Measurements from ENCODE around the gene GTF2A1L.
A peak's percentile ranks its signal among the peaks of the same experiment; 100 is the strongest.

DNA sequence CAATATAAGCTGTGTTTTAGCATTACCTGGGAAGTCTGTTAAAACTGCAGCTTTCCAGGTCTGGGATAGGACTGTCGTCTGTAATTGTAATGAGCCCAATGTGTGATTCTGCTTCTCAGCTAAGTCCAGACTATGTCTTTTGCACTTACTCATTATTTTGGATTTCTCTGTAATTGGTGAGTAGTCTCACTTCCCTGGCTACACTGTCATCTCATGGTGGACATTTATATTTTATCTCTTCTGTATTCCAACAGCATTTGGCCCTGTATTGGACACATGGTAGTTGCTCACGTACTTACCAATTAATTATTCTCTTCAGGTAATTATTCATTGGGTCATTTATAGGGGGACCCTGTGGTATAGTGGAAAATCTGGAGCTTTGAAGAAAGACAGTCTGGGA is 109.9 kb downstream of the GTF2A1L start:
- TF ChIP-seq, protein P1, sequence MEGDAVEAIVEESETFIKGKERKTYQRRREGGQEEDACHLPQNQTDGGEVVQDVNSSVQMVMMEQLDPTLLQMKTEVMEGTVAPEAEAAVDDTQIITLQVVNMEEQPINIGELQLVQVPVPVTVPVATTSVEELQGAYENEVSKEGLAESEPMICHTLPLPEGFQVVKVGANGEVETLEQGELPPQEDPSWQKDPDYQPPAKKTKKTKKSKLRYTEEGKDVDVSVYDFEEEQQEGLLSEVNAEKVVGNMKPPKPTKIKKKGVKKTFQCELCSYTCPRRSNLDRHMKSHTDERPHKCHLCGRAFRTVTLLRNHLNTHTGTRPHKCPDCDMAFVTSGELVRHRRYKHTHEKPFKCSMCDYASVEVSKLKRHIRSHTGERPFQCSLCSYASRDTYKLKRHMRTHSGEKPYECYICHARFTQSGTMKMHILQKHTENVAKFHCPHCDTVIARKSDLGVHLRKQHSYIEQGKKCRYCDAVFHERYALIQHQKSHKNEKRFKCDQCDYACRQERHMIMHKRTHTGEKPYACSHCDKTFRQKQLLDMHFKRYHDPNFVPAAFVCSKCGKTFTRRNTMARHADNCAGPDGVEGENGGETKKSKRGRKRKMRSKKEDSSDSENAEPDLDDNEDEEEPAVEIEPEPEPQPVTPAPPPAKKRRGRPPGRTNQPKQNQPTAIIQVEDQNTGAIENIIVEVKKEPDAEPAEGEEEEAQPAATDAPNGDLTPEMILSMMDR (IDR thresholded peaks at IDR 0.05) = peak in 1 of 6 experiments; percentile 21
- no peak for TF ChIP-seq POLR2A (IDR thresholded peaks at IDR 0.05)

Measured in thyroid gland (tissue), 4 donors.